Ammon's horn (tissue), 1 donor: ENCODE data around the gene KIF1C.
A peak's percentile ranks its signal among the peaks of the same experiment; 100 is the strongest.
"Not testable (repeated sequence)": the region's sequence is repeated elsewhere in the genome, so short reads cannot be mapped to it uniquely, and the experiment has no call there.

Experiments used
- DNase-seq: peaks from one replicate; pipeline ENCODE4 v3.0.0-alpha.2; 2016; ENCODE audit warnings: low spot score

KIF1C gene

GRCh38 chr17:5002121-5002788 lies 4.5 kb downstream of the KIF1C start:
- DNase-seq, result no peak

DNA sequence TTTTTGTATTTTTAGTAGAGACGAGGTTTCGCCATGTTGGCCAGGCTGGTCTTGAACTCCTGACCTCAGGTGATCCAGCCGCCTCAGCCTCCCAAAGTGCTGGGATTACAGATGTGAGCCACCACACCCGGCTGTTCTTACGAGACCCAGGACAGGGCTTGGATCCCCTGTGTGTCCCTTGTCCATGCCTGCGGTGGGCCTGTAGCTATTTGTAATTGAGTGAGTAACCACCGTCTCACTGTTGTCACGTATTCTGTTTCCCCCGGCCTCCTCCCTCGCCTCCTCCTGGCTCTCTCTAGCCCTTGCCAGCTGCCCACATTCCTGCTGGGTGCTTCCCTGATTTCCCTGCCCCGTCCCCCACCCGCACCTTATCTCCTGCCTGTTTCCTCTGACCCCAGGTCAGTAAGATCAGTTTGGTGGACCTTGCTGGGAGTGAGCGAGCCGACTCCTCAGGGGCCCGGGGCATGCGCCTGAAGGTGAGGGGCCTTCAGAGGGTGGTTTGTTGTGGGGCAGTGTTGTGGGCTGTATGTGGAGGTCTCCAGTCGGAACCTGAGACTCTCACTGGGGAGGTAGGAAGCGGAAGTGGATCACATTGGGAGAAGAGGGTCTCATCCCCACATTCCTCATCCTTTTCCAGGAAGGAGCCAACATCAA lies 5.6 kb downstream of the KIF1C start:
- no peak for DNase-seq

DNA sequence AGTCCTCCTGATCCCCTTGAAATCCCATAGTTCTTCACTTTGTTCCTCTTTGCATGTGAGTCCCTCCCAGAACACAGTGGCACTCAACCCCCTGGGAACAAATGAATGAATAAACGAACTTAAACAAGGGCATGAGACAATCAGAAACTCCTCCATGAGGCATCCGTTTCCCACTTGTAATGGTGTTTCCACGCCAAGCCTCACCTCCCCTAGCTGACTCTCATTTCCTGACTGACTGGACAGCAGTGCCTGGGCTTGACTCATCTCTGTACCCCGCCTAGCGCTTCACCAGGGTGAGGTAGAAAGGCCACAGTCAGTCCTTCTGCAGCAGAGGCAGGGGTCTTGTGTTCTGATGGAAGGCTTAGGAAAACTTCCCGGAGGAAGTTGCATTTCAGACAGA lies 14.2 kb downstream of the KIF1C start:
- DNase-seq, result no peak

- DNase-seq, result no peak
Observed at GRCh38 chr17:5014357-5014756, 16.6 kb downstream of the KIF1C start.

DNA sequence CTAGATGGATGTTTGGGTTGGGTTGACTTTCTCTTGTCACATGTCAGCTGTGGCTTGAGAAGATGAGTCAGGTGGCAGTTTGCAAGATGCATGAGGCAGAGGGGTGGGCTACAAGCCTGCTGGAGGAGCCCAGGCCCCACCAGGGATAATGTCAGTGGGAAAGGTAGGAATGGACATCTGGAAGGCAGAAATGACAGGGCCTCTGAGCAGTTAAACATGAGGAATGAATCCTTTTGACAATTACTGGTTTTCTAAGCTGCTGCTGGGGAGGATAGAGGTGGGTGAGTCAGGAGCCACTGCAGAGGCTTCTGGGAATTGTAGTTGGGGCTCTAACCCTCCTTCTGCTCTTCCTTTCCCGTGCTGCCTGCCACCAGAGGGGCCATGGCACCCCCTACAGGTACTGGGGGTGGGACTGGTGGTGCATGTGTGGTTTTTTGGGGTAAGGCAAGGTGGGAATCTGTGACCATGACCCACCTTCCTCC lies 21.8 kb downstream of the KIF1C start:
- DNase-seq, result no peak

DNA sequence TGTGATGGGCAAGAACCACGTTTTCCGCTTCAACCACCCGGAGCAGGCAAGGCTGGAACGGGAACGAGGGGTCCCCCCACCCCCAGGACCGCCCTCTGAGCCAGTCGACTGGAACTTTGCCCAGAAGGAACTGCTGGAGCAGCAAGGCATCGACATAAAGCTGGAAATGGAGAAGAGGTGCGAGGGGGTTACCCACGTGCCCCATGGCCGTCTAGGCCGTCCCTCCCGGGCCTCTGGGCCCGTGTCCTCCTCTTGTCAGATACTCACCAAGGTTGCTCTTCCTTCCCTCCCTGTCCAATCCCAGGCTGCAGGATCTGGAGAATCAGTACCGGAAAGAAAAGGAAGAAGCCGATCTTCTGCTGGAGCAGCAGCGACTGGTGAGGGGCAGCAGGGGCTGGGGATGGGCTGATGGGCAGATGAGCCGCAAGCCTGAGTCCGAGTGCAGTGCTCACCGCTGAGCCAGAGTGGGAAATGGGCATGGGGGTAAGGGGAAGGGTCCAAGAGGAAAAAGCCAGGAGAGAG lies 22.8 kb downstream of the KIF1C start:
- no peak for DNase-seq

GRCh38 chr17:5022171-5022711 lies 24.5 kb downstream of the KIF1C start:
- DNase-seq, result no peak

DNA sequence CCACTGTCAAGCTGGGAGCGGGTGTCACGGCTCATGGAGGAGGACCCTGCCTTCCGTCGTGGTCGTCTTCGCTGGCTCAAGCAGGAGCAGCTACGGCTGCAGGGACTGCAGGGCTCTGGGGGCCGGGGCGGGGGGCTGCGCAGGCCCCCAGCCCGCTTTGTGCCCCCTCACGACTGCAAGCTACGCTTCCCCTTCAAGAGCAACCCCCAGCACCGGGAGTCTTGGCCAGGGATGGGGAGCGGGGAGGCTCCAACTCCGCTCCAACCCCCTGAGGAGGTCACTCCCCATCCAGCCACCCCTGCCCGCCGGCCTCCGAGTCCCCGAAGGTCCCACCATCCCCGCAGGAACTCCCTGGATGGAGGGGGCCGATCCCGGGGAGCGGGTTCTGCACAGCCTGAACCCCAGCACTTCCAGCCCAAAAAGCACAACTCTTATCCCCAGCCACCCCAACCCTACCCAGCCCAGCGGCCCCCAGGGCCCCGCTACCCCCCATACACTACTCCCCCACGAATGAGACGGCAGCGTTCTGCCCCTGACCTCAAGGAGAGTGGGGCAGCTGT lies 25.9 kb downstream of the KIF1C start:
- DNase-seq, result no peak

GRCh38 chr17:5024604-5025003 lies 26.9 kb downstream of the KIF1C start:
- no peak for DNase-seq

DNA sequence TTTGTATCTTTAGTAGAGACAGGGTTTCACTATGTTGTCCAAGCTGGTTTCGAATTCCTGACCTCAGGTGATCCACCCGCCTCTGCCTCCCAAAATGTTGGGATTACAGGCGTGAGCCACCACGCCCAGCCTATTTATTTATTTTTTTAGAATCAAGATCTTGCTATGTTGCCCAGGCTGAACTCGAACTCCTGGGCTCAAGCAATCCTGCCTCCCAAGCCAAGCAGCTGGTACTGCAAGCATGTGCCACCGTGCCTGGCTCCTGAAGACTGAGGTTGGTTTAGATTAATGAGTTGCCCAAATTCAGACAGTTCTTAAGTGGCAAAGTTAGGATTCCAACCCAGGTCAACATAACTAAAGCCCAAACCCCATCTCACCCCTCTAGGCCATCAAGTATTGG lies 29.5 kb downstream of the KIF1C start:
- DNase-seq, result no peak

- no peak for DNase-seq
Observed at GRCh38 chr17:5027916-5028315, 30.2 kb downstream of the KIF1C start.

DNA sequence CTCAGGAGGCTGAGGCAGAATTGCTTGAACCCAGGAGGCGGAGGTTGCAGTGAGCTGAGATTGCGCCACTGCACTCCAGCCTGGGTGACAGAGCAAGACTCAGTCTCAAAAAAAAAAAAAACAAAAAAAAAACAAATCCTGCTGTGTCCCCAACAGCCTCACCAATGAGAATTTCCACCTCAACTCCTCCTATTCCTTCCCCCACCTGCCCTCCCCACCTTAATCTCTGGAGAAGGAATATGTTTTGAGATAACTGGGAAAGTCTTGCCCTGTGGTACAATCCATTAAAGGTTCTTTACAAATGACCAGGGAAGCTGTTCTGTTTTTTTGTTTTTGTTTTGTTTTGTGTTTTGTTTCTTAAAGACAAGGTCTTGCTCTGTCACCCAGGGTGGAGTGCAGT lies 32.4 kb downstream of the KIF1C start:
- not testable (repeated sequence) for DNase-seq

DNA sequence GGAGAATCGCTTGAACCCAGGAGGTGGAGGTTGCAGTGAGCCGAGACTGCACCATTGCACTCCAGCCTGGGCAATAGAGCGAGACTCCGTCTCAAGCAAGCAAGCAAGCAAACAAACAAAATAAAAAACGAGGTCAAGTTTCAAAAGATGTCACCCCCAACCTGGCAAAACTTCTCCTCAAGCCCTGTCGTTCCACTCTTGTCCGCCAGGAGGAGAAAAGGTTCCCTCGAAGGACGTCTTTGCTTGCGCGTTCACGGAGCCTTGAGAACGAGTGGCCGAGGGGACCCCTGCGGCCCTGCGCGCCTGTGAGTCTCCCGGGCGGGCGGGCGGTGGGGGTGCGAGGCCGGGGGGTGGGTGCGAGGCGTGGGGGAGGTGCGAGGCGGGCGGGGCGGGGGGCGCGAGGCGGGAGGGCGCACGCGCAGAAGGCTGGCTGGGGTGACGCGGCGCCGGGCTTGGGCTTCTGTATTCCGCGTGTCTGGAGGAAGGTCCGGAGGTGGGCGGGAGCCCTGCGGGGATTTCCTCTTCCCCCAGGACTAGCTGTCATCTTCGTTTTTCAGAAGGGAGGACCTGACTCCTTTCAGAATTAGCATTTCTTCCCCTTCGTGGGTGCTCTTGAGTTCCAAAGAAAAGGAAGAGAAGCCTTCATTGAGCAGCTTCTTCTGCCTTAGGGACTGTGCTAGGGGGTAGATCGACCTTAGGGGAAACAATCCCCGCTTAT lies 33.8 kb downstream of the KIF1C start:
- peak; percentile 74 for DNase-seq

DNA sequence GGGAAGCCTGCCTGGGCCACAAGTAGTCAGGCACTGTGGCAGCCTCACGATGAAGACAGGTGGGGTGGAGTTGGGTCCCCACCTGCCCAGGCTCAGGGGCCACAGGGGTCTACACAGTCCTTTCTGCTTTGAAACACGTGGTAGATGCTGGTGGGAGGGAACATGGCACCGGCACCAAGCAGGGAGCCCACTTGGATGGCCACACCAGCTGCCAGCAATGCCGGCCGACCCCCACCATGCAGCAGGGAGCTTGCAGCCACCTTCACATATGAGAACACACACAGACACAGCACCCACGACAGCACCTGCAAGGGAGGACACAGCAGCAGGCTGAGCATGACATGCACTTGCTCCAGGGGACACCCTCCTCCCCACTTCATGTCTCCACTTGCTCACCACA lies 35.1 kb downstream of the KIF1C start:
- no peak for DNase-seq

DNA sequence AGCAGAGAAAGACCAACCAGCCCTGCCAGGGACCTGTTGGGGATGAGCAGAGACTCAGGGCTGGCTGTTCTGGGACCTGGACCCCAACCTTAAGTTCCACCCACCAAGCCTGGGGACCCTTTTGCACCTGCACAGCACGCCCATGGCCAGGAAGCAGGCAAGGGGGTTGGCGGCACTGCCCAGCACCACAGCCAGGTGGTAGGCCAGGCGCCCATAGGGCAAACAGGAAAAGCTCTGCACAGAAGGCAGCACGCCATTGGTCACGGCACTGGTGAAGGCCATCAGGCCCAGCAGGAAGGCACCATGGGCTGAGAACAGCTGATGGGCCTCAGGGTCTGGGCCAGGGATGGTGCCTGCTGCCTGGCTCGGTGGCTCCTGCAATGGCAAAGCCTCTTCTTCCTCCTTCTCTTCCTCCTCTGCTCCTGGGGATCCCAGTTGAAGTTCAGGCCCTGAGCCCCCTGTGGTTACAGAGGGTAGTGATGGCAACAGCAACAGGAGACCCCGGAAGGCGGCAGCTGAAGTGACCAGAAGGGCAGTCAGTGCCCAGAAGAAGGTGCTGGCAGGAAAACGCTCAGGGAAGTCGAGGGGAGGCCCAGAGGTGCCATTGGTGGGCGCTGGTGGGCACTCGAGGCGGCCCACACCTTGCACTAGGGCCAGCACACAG lies 35.7 kb downstream of the KIF1C start:
- no peak for DNase-seq

DNA sequence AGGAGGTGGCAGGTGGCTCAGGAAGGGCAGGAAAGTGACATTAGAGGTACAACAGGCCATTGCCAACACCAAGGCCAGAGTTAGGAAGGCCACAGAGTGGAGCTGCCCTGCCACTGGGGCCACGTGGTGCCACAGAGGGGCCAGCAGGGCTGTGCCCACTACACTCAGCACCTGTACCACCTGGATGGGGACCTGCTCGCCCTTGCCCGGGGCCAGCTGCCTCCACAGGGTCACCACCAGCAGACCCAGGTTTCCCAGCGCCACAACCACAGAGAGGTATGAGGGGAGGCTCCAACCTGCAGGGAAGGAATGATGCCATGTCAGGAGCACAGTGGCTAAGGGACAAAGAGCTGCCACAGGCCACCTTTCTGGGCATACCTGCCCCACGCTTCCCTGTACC lies 36.3 kb downstream of the KIF1C start:
- DNase-seq, result no peak

- no peak for DNase-seq
Observed at GRCh38 chr17:5034651-5035050, 36.9 kb downstream of the KIF1C start.

DNA sequence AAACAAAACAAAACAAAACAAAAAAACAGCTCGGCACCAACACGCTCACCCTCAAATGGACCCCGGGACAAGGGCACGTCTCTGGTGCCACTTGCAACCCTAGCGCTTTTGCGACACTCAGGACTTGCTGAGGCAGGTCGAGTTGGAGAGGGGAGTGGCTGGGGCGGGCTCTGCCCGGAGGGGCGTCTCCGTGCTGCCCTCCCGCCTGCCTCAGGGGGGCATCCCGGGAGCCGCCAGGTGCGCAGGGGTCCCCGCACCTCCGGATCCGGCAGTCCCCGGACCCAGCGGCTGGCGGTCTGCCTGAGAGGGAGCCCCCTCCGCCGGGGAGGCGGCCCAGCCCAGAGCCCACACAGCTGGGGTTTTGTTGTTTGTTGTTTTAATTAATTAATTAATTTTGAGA lies 37.6 kb downstream of the KIF1C start, which contains the start of gene SLC52A1:
Gene SLC52A1 (minus strand): TSS at position 112 of the 400 bp plus-strand sequence. CDS start 820 bp downstream, outside the sequence.
- DNase-seq, result no peak

DNA sequence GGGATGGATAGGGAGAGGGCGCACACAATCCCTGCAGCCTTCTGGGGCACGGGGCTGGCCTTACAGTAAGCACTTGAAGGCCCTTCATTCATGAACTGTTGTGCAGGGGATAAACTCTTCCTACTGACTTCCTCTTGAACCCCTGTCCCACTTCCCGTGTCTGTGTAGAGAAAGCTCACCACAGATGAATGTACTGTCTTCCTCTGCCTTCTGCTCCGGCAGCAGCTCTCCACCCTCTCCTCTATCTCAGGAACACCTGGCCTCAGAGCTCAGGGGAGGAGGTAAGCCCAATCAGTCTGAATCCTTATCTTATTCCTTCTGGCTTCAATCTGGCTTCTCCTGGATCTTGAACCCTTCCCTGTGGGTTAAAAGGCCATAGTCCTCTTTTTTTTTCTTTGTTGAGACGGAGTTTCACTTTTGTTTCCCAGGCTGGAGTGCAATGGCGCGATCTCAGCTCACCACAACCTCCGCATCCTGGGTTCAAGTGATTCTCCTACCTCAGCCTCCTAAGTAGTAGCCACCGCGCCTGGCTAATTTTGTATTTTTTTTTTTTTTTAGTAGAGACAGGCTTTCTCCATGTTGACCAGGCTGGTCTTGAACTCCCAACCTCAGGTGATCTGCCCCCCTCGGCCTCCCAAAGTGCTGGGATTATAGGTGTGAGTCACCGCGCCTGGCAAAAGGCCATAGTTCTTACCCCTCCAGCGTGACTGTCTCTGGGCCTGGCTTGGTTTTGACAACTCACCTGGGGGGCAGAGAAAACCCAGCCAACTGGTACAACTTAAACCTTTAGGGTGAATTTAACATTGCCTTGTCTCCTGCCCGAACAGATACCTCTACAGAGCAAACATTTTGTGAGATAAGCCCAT lies 44.6 kb downstream of the KIF1C start:
- no peak for DNase-seq

DNA sequence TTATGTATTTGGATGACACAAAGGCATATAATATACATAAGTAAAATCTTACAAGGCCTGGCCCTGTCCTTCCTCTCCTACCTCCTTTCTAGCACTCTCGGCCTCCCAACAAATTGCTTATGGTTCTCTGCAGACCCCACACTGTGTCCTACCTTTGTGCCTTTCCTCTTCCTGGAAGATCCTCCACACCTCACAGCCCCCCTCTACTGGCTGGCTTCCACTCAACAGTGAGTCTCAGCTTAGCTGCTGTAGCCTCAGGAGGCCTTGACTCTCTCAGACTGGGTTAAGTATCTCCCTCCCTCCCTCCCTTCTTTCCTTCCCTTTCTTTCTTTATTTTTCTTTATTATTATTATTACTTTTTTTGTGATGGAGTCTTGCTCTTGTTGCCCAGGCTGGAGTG lies 45.8 kb downstream of the KIF1C start:
- DNase-seq, result no peak

DNA sequence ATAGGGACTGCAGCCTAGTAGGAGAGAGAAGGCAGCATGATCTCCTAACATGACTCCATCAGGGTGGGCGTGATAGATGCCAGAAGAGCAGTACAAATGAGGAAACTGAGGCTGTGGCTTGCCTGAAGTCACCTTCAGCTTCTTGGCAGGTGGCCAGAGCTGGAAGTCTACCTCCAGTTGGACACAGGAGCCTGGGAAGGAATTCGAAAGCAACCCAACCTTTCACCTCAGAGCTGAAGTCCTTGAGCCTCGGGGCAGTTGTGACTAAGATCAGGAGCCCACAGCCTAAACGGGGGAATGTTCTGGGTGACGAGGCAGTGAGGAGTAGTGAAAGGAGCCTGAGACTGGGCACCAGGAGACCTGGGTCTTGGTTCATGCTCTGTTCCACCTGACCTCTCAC lies 46.9 kb downstream of the KIF1C start:
- no peak for DNase-seq
